H1 (cell line): Measurements from ENCODE around the gene NPNT. TPM values are rescaled to one million over a fixed set of nuclear protein-coding genes. Genes with fewer than 3 reads are reported as not detected.

Experiments
- CTCF ChIA-PET: fragments of 300-600 bp; sonication (Branson Sonifier 250); formaldehyde crosslinking; loops from one replicate; lab custom pipeline; 2021; ENCODE audit not compliant: partially characterized antibody; lab: Charles Lee
- POLR2A ChIA-PET: fragments of 300-600 bp; sonication (Branson Sonifier 250); formaldehyde crosslinking; loops from one replicate; lab custom pipeline; 2021; ENCODE audit warnings: inconsistent platforms; ENCODE audit not compliant: partially characterized antibody; lab: Charles Lee
- DNase-seq, 2 experiments: peaks; one replicate each; pipeline versions ENCODE4 v3.0.0 to v3.0.0-alpha.2; 2010 to 2022; ENCODE audit warnings: low spot score in 2 of 2, low read depth in 1 of 2, mixed read lengths in 1 of 2
- FAIRE-seq: peaks from 2 replicates; lab custom pipeline; 2011; peaks lifted over from hg19 to GRCh38; lab: Jason Lieb, UNC
- H2AFZ ChIP-seq: 2 replicates; pipeline ENCODE4 v1.8.1; 2012; ENCODE audit warnings: low read length, inconsistent platforms
- H2AK5ac ChIP-seq: 2 replicates; pipeline ENCODE4 v1.6.1; 2013; ENCODE audit warnings: low read depth, low read length
- H2BK120ac ChIP-seq: replicated peaks from 2 replicates; pipeline ENCODE3; 2013; ENCODE audit warnings: low read depth, low read length, inconsistent platforms
- H2BK12ac ChIP-seq: 2 replicates; pipeline ENCODE4 v1.6.1; 2013; ENCODE audit warnings: low read depth, low read length
- H2BK15ac ChIP-seq: 2 replicates; pipeline ENCODE4 v1.6.1; 2013; ENCODE audit warnings: low read length
- H2BK20ac ChIP-seq: 2 replicates; pipeline ENCODE4 v1.6.1; 2013; ENCODE audit warnings: low read length
- H2BK5ac ChIP-seq: 2 replicates; pipeline ENCODE4 v1.6.1; 2013; ENCODE audit warnings: low read depth, low read length
- H3K14ac ChIP-seq: 2 replicates; pipeline ENCODE4 v1.6.1; 2013; ENCODE audit warnings: inconsistent platforms; ENCODE audit not compliant: insufficient read length
- H3K18ac ChIP-seq: 2 replicates; pipeline ENCODE4 v1.6.1; 2013; ENCODE audit warnings: low read length; ENCODE audit errors: extremely low read depth
- H3K23ac ChIP-seq: 2 replicates; pipeline ENCODE4 v1.6.1; 2013; ENCODE audit warnings: inconsistent platforms; ENCODE audit not compliant: insufficient read length
- H3K23me2 ChIP-seq: 2 replicates; pipeline ENCODE4 v1.6.1; 2013; ENCODE audit warnings: low read depth, low read length
- H3K27ac ChIP-seq: 2 replicates; pipeline ENCODE4 v1.6.1; 2011; ENCODE audit warnings: low read depth, low read length, inconsistent platforms
- H3K27me3 ChIP-seq, 4 experiments: replicated peaks in 1 of 4; 1 replicate in 1 of 4; 2 replicates in 3 of 4; pipeline versions ENCODE4 v1.6.1 to v1.8.1; 2011 to 2013; ENCODE audit warnings: low read length in 3 of 4, mild to moderate bottlenecking in 3 of 4, inconsistent platforms in 2 of 4, mixed read lengths in 2 of 4, moderate library complexity in 1 of 4; ENCODE audit not compliant: control insufficient read depth in 3 of 4, insufficient read depth in 3 of 4; ENCODE audit errors: extremely low read depth in 1 of 4
- H3K36me3 ChIP-seq, 4 experiments: 2 replicates each; pipeline versions ENCODE4 v1.6.1 to v1.8.1; 2011 to 2013; ENCODE audit warnings: mild to moderate bottlenecking in 4 of 4, low read length in 3 of 4, moderate library complexity in 2 of 4, control low read depth in 1 of 4, inconsistent platforms in 1 of 4; ENCODE audit not compliant: insufficient read depth in 4 of 4, control insufficient read depth in 2 of 4
- H3K4ac ChIP-seq: replicated peaks from 2 replicates; pipeline ENCODE3; 2013; ENCODE audit warnings: low read length, low read depth, mixed read lengths, inconsistent platforms; ENCODE audit not compliant: insufficient read length
- H3K4me1 ChIP-seq, 4 experiments: replicated peaks in 1 of 4; 1 replicate in 1 of 4; 2 replicates in 3 of 4; pipeline versions ENCODE4 v1.6.1 to v1.8.1; 2011 to 2013; ENCODE audit warnings: low read length in 3 of 4, inconsistent platforms in 2 of 4, mixed read lengths in 1 of 4; ENCODE audit not compliant: insufficient read depth in 4 of 4, control insufficient read depth in 3 of 4
- H3K4me2 ChIP-seq, 2 experiments: 2 replicates each; pipeline versions ENCODE4 v1.6.1 to v1.8.1; 2011 to 2013; ENCODE audit warnings: low read depth in 2 of 2, low read length in 2 of 2, control low read depth in 1 of 2, inconsistent platforms in 1 of 2, mild to moderate bottlenecking in 1 of 2; ENCODE audit not compliant: insufficient read depth in 1 of 2
- H3K4me3 ChIP-seq, 4 experiments: fragments of 200-600, 300-600 bp in 1 of 4; sonication (generic), shearing (Covaris generic), sonication (Bioruptor Twin) in 1 of 4; 2 replicates each; pipeline versions ENCODE4 v1.5.1 to v1.8.1; 2011 to 2016; ENCODE audit warnings: low read length in 4 of 4, low read depth in 3 of 4, control low read depth in 2 of 4, inconsistent platforms in 2 of 4, mild to moderate bottlenecking in 2 of 4, mixed read lengths in 1 of 4, moderate library complexity in 1 of 4; ENCODE audit not compliant: insufficient read depth in 2 of 4; ENCODE audit errors: extremely low read depth in 1 of 4
- H3K56ac ChIP-seq: replicated peaks from 2 replicates; pipeline ENCODE3; 2013; ENCODE audit warnings: low read depth, mild to moderate bottlenecking, mixed read lengths, low read length, inconsistent platforms; ENCODE audit not compliant: insufficient read length
- H3K79me1 ChIP-seq: 2 replicates; pipeline ENCODE4 v1.6.1; 2013; ENCODE audit warnings: low read depth, low read length, control low read depth
- H3K79me2 ChIP-seq, 2 experiments: 2 replicates each; pipeline versions ENCODE4 v1.6.1 to v1.8.1; 2012 to 2013; ENCODE audit warnings: low read length in 2 of 2, mild to moderate bottlenecking in 2 of 2, inconsistent platforms in 1 of 2; ENCODE audit not compliant: insufficient read depth in 2 of 2, control insufficient read depth in 1 of 2
- H3K9ac ChIP-seq, 4 experiments: replicated peaks in 1 of 4; 1 replicate in 1 of 4; 2 replicates in 3 of 4; pipeline versions ENCODE4 v1.6.1 to v1.8.1; 2011 to 2013; ENCODE audit warnings: low read depth in 3 of 4, low read length in 3 of 4, control low read depth in 2 of 4, mild to moderate bottlenecking in 2 of 4, moderate library complexity in 2 of 4, inconsistent platforms in 1 of 4; ENCODE audit errors: extremely low read depth in 1 of 4
- H3K9me3 ChIP-seq, 2 experiments: 2 replicates each; pipeline versions ENCODE4 v1.6.1 to v1.8.1; 2012 to 2013; ENCODE audit warnings: mild to moderate bottlenecking in 2 of 2, moderate library complexity in 2 of 2, control low read depth in 1 of 2, inconsistent platforms in 1 of 2, low read depth in 1 of 2, low read length in 1 of 2, mixed read lengths in 1 of 2; ENCODE audit not compliant: insufficient read depth in 2 of 2
- H4K20me1 ChIP-seq, 2 experiments: replicated peaks in 1 of 2; 2 replicates each; pipeline versions ENCODE3 to v1.8.1; 2011 to 2013; ENCODE audit warnings: inconsistent platforms in 2 of 2, low read length in 2 of 2, mild to moderate bottlenecking in 1 of 2; ENCODE audit not compliant: insufficient read depth in 2 of 2, control insufficient read depth in 1 of 2
- H4K5ac ChIP-seq: 2 replicates; pipeline ENCODE4 v1.6.1; 2013; ENCODE audit warnings: low read length, low read depth, mixed read lengths, inconsistent platforms; ENCODE audit not compliant: insufficient read length
- H4K8ac ChIP-seq: 2 replicates; pipeline ENCODE4 v1.8.0; 2013; ENCODE audit warnings: mild to moderate bottlenecking, moderate library complexity, low read length, inconsistent platforms; ENCODE audit not compliant: insufficient read depth; ENCODE audit errors: extremely low read depth
- H4K91ac ChIP-seq: replicated peaks from 2 replicates; pipeline ENCODE3; 2013; ENCODE audit warnings: low read length, mixed read lengths, inconsistent platforms; ENCODE audit not compliant: insufficient read length
- ASH2L ChIP-seq: fragments of 200-600, 300-600 bp; sonication (generic); IDR thresholded peaks from one replicate; pipeline ENCODE4 v1.7.1; 2017; ENCODE audit warnings: low read length
- BACH1 ChIP-seq: IDR thresholded peaks from 2 replicates; pipeline ENCODE4 v1.6.1; 2012; ENCODE audit warnings: low read length, improper control_type of control experiment
- CTBP2 ChIP-seq: IDR thresholded peaks from 2 replicates; pipeline ENCODE4 v1.7.0; 2011; ENCODE audit warnings: borderline replicate concordance, mild to moderate bottlenecking, moderate library complexity, mixed read lengths, low read length; ENCODE audit not compliant: insufficient read depth, insufficient read length
- HDAC2 ChIP-seq, 2 experiments: fragments of 300-600 bp in 1 of 2; sonication (generic) in 1 of 2; IDR thresholded peaks; 2 replicates each; pipeline ENCODE4 v1.6.1; 2011 to 2012; ENCODE audit warnings: low read depth in 2 of 2, low read length in 2 of 2, mild to moderate bottlenecking in 2 of 2, moderate library complexity in 2 of 2, borderline replicate concordance in 1 of 2, inconsistent platforms in 1 of 2
- HDAC6 ChIP-seq: IDR thresholded peaks from one replicate; pipeline ENCODE4 v1.7.1; 2012; ENCODE audit warnings: low read depth, mild to moderate bottlenecking, inconsistent platforms, low read length, moderate library complexity
- JUND ChIP-seq: IDR thresholded peaks from 2 replicates; pipeline ENCODE4 v1.6.1; 2011; ENCODE audit warnings: mild to moderate bottlenecking, improper control_type of control experiment, low read length
- KDM5A ChIP-seq: fragments of 200-600 bp; IDR thresholded peaks from 2 replicates; pipeline ENCODE4 v1.7.1; 2012; ENCODE audit warnings: mild to moderate bottlenecking, low read length, inconsistent platforms, mixed read lengths
- NANOG ChIP-seq: IDR thresholded peaks from 2 replicates; pipeline ENCODE4 v1.6.1; 2011; ENCODE audit warnings: low read length, low read depth, mild to moderate bottlenecking, inconsistent platforms; ENCODE audit not compliant: insufficient read depth, poor library complexity, severe bottlenecking
- NRF1 ChIP-seq: IDR thresholded peaks from 2 replicates; pipeline ENCODE4 v1.6.1; 2011; ENCODE audit warnings: mild to moderate bottlenecking, low read depth, low read length, improper control_type of control experiment
- PHF8 ChIP-seq: fragments of 200-600 bp; sonication (generic); conservative IDR thresholded peaks from 2 replicates; pipeline ENCODE4 v1.7.1; 2012; ENCODE audit warnings: low read depth, mild to moderate bottlenecking, inconsistent platforms, low read length, moderate library complexity
- POU5F1 ChIP-seq: IDR thresholded peaks from 2 replicates; pipeline ENCODE4 v1.6.1; 2011; ENCODE audit warnings: low read depth, mild to moderate bottlenecking, low read length, moderate library complexity
- RFX5 ChIP-seq: IDR thresholded peaks from 2 replicates; pipeline ENCODE4 v1.6.1; 2011; ENCODE audit warnings: low read depth, low read length, improper control_type of control experiment, borderline replicate concordance
- SAP30 ChIP-seq: fragments of 300-600 bp; sonication (generic); IDR thresholded peaks from 2 replicates; pipeline ENCODE4 v1.7.1; 2012; ENCODE audit warnings: low read length, moderate library complexity, mild to moderate bottlenecking, inconsistent platforms; ENCODE audit not compliant: insufficient read depth, insufficient replicate concordance
- SIX5 ChIP-seq: IDR thresholded peaks from 2 replicates; pipeline ENCODE4 v1.6.1; 2011; ENCODE audit warnings: mild to moderate bottlenecking, low read depth, low read length
- SP2 ChIP-seq: IDR thresholded peaks from 2 replicates; pipeline ENCODE4 v1.6.1; 2012; ENCODE audit warnings: mild to moderate bottlenecking, low read length, inconsistent platforms
- WGBS, 2 experiments: shearing (Covaris generic) in 1 of 2; methylation state at CpG; one replicate each; pipeline versions ENCODE4 v1.1.6 to v1.1.7; 2013 to 2015; ENCODE audit warnings: low lambda C conversion rate in 2 of 2, mixed read lengths in 2 of 2, inconsistent platforms in 1 of 2, low coverage in 1 of 2, missing lambda C conversion rate in 1 of 2; ENCODE audit not compliant: insufficient replicate concordance in 2 of 2, insufficient coverage in 1 of 2, insufficient read length in 1 of 2; ENCODE audit errors: extremely low coverage in 1 of 2, missing lambda C conversion rate in 1 of 2; 5-methylcytosine and 5-hydroxymethylcytosine counted together
- polyA plus RNA-seq, 7 experiments: library from polyadenylated mRNA; depleted of rRNA in 3 of 7; stranded (reverse) in 5 of 7; unstranded in 2 of 7; fragments of >200 nt in 5 of 7; fragments of 200-250 nt in 2 of 7; gene quantifications; 1 replicate in 5 of 7; 2 replicates in 1 of 7; 4 replicates in 1 of 7; pipeline versions ENCODE4 v1.2.1 to v1.2.3, GENCODE V29; 2011 to 2013; ENCODE audit warnings: missing spikeins in 2 of 7, mixed read lengths in 2 of 7
- total RNA-seq: library from RNA; stranded (reverse); fragmentation: NEBNext Ultra II Directional; extraction: Animal tissue kit (Norgen Biotek cat#: 25700); gene quantifications from 2 replicates; pipeline ENCODE4 v1.2.1, GENCODE V29; 2021

The NPNT gene
- total and polyA plus RNA-seq, 2 of the 8 experiments (the other 6 are each of a cell fraction or from before 2014, with no cell fraction given), result 0.24 to 0.97 TPM

GRCh38 chr4:106002994-106003393 is 107.7 kb downstream of the NPNT start:
- no peak overlapping the region for H3K4me3 ChIP-seq
- no peak overlapping the region for H3K23ac ChIP-seq
- H3K79me2 ChIP-seq, result no peaks in the 10 kb centered on the region
- ChIA-PET CTCF (no interaction called here), POLR2A (no interaction called here)
- no peak overlapping the region for H2BK5ac ChIP-seq
- H4K91ac ChIP-seq, result no peak overlapping the region
- H4K8ac ChIP-seq, result no peak overlapping the region
- no peak overlapping the region for H2AK5ac ChIP-seq
- peaks cover 0 to 4% (median 2%) of the 10 kb centered on the region in 4 experiments; a peak in 2 of 7 replicates for H3K4me1 ChIP-seq
- no peak overlapping the region for H3K14ac ChIP-seq
- H3K36me3 ChIP-seq, result no peaks in the 10 kb centered on the region
- no peak overlapping the region for H3K56ac ChIP-seq
- H2BK15ac ChIP-seq, result no peak overlapping the region
- H3K18ac ChIP-seq, result no peak overlapping the region
- H4K20me1 ChIP-seq, result no peaks in the 10 kb centered on the region
- no peaks in the 10 kb centered on the region for H3K9me3 ChIP-seq
- no peaks in the 10 kb centered on the region for H3K27me3 ChIP-seq
- H3K4ac ChIP-seq, result no peak overlapping the region
- H3K4me2 ChIP-seq, result no peak overlapping the region
- H2BK120ac ChIP-seq, result no peak overlapping the region
- no peak overlapping the region for H2AFZ ChIP-seq
- H3K79me1 ChIP-seq, result no peaks in the 10 kb centered on the region
- FAIRE-seq, result no peak
- no peaks in the 10 kb centered on the region; the same call in 1 of the 2 replicates for H3K23me2 ChIP-seq
- no peak overlapping the region for H4K5ac ChIP-seq
- no peak for DNase-seq
- H2BK20ac ChIP-seq, result no peak overlapping the region
- WGBS, 2 experiments, result 94% methylated on average over 2 of the region's 2 CpGs; no CpG with 5 or more reads in 1 of the 2 experiments
- H2BK12ac ChIP-seq, result no peak overlapping the region
- no peak overlapping the region for H3K9ac ChIP-seq
- H3K27ac ChIP-seq, result no peak overlapping the region
- TF ChIP-seq ASH2L (no peak), POU5F1 (no peak), NRF1 (no peak), HDAC6 (no peak), BACH1 (no peak), CTBP2 (no peak), KDM5A (no peak), SP2 (no peak), HDAC2 (IDR thresholded peaks at IDR 0.05; ENCODE audit: borderline replicate concordance in 1 of 2, low read depth in 2 of 2, low read length in 2 of 2) (no peak), JUND (no peak), RFX5 (no peak), SAP30 (no peak), SIX5 (no peak), NANOG (no peak), PHF8 (no peak)
